NCI-H1930 (cell line): ENCODE results near the gene CITED1.

Experiments
- DNase-seq, 2 experiments: peaks; one replicate each; lab custom pipeline; 2025; lab: John Stamatoyannopoulos, UW

CITED1 gene

GRCh38 chrX:72270316-72270866 lies 35.3 kb downstream of the CITED1 start:
- no peak for DNase-seq

- no peak for DNase-seq
Observed at GRCh38 chrX:72269671-72270251, 36.0 kb downstream of the CITED1 start.

GRCh38 chrX:72268597-72269365 lies 36.9 kb downstream of the CITED1 start:
- DNase-seq: no peak

GRCh38 chrX:72265263-72265662 lies 40.5 kb downstream of the CITED1 start:
- no peak for DNase-seq

GRCh38 chrX:72262077-72262476 lies 43.6 kb downstream of the CITED1 start:
- no peak for DNase-seq

GRCh38 chrX:72260448-72260847 lies 45.3 kb downstream of the CITED1 start:
- no peak for DNase-seq

- no peak for DNase-seq
Observed at GRCh38 chrX:72258174-72258573, 47.5 kb downstream of the CITED1 start.

GRCh38 chrX:72255864-72256263 lies 49.9 kb downstream of the CITED1 start:
- DNase-seq: no peak

- no peak for DNase-seq
Observed at GRCh38 chrX:72255445-72255844, 50.3 kb downstream of the CITED1 start.

- DNase-seq: no peak
Observed at GRCh38 chrX:72254816-72255215, 50.9 kb downstream of the CITED1 start.

GRCh38 chrX:72253686-72254085 lies 52.0 kb downstream of the CITED1 start:
- no peak for DNase-seq
